Activated naive CD4-positive, alpha-beta T cell (primary cell): ENCODE data around the gene S100A8.

ENCODE experiments used
- DNase-seq, 4 experiments: peaks; one replicate each; lab custom pipeline; 2025; lab: John Stamatoyannopoulos, UW

The S100A8 gene

DNA sequence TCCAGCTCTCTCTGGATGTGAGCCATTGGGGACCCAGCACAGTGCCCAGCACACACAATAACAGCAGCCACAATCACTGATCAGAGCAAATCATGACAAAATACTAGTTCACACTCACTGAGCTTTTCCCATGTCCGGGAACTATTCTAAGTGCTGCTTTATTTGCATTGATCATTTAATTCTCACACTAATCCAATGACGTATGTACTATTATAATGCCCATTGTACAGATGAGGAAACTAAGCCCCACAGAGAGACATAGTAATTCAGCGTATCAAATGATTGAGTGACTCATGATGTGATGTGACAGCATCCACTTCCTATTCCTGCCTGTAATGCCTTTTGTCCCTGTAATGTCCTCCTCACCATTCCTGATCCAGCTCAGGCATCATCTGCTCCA lies 1.9 kb upstream of the S100A8 start:
- DNase-seq: no peak

DNA sequence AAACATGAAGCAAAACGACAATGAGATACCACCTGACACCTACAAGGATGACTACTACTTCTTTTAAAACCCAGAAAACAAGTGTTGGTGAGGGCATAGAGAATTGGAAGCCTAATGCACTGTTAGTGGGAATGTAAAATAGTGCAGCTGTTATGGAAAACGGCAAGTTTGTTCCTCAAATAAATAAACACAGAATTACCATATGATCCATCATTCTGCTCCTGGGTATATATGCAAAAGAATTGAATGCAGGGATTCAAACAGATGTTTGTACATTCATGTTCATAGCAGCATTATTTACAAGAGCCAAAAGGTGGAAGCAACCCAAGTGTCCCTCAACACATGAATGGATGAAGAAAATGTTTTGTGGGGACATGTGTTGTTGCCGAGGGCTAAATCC lies 1.4 kb upstream of the S100A8 start:
- DNase-seq: no peak

DNA sequence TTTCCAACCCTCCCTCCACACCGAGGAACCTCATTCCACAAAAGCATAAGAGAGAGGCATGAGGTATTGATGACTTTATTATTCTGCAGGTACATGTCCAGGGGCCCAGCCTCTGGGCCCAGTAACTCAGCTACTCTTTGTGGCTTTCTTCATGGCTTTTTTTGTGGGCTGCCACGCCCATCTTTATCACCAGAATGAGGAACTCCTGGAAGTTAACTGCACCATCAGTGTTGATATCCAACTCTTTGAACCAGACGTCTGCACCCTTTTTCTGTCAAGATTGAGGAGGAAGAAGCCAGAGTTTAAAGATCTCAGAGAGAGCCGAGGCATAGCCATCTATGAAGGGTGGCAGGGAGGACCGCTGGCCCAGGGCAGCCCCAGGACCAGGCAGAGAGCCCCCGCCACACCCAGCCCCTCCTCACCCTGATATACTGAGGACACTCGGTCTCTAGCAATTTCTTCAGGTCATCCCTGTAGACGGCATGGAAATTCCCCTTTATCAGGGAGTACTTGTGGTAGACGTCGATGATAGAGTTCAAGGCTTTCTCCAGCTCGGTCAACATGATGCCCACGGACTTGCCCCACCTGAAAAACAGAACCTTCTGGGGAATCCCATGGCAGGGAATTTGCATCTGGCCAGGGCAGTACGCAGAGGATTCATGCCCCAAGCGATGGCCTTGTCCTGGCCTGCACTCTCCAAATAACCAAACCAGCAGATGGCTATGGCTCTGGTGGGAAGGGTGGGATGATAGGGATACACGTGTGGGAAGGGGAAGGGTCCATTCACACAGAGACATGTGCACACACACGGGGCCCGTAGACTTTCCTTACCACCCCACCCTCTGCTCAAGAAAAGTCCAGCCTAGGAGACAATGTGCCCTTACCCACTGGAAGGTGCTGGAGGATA lies 647 bp downstream of the S100A8 start:
- DNase-seq: no peak

GRCh38 chr1:153389401-153389800 lies 1.5 kb downstream of the S100A8 start:
- DNase-seq: no peak

GRCh38 chr1:153387785-153388184 lies 3.1 kb downstream of the S100A8 start:
- DNase-seq: no peak

GRCh38 chr1:153387001-153387400 lies 3.9 kb downstream of the S100A8 start:
- DNase-seq: no peak

DNA sequence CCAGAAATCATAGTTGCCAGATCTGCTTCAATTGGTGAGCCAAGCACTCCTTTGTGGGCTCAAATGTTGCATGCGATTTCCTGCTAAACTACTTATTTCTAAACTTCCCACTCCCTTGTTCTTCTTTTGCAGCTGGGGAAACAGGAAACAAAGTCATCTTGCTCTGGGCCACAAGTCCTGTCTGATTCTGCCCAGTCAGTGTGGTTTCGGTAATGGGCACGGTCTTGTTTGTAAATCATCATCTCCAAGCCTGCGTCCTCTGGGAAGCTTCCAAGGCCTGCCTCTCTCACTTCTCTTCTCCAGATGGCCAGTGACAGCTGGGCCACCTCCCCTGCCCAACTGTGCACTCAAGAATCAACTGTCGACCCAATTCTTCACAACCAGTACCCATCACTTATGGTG lies 4.4 kb downstream of the S100A8 start:
- DNase-seq: no peak

DNA sequence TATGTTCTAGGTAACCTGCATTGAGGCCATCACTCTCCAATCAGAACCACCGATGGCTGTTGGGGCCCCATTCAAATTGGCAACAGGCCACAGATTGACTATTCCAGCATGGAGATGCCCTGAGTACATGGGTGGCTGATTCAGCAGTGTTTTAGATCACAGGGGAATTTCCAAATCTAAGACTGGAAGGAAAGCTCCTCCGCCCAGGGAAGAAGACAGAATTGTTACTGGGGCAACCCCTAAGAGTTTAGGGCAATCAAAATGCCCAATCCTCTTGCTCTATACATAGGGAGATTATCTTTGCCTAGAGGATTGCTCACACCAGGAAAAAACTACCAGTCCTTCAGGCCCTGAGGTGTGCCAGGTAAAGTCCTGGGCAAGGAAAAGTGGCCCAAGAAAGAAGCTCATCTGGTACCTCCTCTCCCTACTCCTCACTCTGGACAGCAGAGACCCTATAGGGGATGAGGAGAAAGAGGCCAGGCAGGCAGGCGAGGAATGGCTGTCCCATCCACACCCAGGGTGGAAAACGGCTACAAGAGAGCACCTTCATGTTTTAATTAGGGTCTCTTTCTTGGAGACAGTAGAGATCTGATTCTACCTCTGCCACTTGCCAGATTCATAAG lies 5.8 kb downstream of the S100A8 start:
- no peak for DNase-seq

- DNase-seq: no peak
Observed at GRCh38 chr1:153380711-153381110, 10.2 kb downstream of the S100A8 start.

- DNase-seq: no peak
Observed at GRCh38 chr1:153379591-153379990, 11.3 kb downstream of the S100A8 start.

GRCh38 chr1:153375511-153375910 lies 15.4 kb downstream of the S100A8 start, which contains the start of gene S100A12:
S100A12 (minus strand) TSS chr1:153375621; CDS start chr1:153374592, 1,029 bp downstream.
- no peak for DNase-seq

GRCh38 chr1:153374071-153374470 lies 16.8 kb downstream of the S100A8 start:
- DNase-seq: no peak

DNA sequence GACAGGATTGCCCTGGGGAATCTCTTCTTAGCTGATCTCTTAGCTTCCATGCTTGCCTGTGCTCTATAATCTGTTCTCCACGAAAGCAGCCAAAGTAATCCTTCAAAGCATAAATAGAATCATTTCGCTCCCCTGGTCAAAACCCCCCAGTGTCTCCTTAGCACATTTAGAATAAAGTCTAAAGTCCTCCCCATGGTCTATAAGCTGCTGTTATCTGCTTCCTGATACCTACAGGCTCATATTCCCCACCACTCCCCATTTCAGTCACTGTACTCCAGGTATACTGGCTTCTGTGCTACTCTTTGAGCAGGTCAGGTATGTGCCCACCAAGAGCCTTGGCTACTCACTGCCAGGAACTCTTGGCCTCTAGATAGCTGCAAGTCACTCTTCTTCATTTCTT lies 18.3 kb downstream of the S100A8 start:
- no peak for DNase-seq

- DNase-seq: no peak
Observed at GRCh38 chr1:153371231-153371630, 19.6 kb downstream of the S100A8 start.

- DNase-seq: no peak
Observed at GRCh38 chr1:153370146-153370545, 20.7 kb downstream of the S100A8 start.

DNA sequence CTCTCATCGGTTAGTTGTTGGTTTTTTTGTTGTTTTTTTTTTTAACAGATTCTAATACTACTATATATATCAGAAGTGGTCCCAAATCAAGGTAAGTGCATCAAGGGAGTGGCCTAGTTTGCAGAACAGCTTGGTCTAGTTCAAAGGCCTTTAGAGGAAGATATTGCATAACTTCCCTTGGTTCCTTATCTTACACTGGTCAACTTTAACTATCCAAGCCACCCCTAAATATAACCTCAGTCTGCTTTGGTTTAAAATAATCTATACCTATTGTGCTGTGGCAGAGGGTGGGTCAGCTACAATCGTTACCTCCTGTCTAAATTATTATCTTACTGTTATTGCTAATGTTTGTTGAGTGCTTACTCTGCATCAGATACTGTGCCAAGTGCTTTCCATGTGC lies 22.4 kb downstream of the S100A8 start:
- no peak for DNase-seq

DNA sequence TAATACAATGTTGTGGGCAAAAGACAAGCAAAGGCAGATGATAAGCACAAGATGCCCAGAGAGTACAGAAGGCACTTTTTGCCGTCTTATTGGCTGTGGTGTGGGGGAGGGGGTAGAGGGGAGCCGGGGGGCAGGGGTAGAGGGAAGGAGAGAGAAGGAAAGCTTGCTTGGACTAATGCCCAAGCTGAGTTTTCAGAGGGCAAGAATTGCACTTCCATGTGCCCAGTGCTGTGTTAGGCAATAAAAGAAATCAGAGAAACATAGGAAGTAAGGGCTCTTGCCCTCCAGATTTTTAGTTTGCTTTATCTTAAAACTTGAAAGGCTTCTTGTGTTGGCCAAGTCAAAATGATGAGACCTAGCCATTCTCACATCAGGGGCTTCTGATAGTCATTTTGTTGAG lies 23.8 kb downstream of the S100A8 start:
- no peak for DNase-seq

DNA sequence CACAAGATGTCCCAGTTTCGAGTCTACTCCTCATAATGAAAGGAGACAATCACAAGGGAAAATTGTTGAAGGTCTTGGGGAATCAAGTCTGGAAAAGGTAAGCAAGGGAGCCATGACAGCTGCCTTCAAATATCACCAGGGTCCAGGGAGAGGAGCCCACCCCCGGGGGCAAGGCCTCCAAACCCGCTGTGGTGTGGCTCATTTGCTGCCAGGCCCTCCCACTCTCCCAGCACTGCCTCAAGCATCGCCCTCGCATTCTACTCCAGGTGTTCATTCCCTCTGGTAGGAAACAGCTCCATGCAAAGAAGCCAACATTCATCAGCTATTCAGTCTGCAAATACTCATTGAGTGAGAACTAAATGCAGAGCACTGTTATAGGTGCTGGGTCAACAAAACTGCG lies 24.6 kb downstream of the S100A8 start:
- DNase-seq: no peak

DNA sequence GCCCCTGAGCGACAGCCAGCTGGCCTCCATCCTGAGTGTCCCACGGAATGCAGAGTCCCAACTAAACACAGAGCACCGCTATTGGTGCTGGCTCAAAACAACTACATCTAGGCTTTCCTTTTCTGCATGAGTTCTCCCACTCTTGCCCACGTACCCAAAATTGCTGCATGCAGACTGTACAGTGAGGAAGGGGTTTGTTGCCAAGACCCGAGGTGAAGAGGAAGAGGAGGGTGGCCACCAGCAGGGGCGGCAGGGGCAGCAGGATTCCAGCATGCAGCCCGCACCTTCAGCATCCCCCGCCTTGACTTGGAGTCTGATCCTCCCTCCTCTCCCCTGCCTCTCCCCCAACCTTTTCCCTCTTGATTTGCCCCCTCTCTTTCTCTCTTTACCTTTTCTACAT lies 25.2 kb downstream of the S100A8 start:
- DNase-seq: no peak

DNA sequence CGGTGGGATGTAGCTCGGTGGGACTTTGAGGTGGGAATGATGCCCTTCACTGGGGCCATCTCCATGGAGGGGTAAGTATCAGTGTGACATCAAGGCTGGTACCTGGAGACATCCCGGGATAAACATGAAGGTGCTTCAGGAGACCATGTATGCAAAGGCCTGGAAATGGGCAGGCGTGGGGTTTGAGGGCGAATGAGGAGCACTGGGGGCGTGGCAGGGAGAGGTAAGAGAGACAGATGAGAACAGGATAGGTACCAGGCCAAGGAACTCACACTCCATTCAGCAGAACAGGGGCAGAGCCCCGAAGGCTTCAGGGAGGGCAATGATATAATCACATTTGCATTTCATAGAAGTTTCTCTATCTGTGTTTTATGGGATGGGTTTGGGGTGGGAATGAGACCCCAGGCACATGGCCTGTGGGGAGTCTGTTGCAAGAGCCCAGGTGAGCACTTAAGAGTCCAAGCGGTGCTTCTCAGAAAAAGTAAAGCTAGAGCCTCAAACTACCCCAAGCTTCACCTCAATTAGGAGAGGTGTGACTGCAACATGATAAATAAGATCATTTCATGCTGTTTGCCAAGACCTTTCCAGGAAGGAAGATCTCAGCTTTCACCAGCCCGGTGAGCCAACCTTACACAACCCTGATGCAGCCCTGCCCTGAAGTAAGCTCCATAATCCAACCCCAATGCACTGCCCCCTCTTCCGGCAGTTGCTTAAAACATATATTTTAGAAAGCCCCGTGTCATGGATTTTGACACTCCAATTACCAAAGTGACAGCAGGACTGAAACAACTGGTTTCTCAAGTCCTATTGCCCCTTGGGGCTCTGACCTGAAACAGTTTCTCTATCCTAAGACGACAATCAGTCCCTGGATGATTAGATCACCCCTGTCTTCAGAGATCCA lies 25.9 kb downstream of the S100A8 start:
- no peak for DNase-seq

DNA sequence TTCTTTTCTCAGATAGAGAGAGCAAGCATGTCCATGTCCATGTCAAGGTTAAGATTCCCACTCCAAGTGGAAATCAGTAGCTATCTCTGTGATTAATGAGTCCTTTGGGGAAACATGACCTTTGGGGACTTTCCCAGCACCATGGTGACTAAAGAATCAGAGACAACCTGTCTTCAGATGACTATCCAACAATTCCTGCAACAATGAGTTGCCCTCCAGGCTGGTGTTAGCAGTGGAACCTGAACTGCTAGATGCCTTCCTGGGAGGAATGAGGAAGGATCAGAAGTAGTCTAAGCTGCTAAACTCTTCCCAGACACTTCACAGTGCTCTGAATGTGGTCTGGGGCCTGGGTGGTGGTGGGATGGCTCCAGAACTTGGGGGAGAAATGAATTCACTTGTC lies 26.7 kb downstream of the S100A8 start:
- no peak for DNase-seq

DNA sequence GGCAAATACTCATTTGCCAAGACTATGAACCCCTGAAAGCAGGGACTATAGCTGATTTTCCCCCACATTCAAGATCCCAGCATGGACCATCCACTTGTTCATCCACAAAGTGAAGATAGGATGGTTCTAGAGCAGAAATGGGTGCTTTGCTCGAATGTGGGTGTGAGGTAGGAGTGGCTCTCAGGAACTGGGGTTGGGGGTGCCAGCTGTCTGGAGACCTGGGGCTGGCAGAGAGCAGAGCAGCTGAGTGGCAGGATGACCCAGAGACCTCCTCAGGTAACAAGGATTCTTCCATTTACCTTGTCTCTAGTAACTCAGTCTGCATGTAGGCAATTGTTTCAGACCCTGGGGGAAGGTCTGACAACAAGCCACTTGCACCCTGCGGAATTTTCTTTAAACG lies 27.2 kb downstream of the S100A8 start:
- no peak for DNase-seq
